ENCODE results near the gene MMP2.

The MMP2 gene

DNA sequence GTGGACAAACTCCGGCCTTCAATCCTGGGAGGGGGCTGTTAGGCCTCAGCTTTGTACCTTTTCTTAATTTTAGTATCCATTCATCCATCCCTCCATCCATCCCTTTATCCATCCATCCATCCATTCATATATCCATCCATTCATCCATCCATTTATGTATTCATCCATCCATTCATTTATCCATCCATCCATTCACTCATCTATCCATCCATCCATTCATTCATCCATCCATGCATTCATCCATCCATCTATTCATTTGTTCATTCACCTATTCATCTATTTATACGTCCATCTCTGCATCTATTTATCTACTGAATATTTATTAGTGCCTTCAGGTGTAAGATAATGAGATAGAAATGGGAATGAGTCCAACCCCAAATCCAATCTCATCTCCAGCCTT is 26.0 kb upstream of the MMP2 start:
- ChIA-PET POLR2A (ENCODE audit: low non-redundant PET) (no interaction called here), CTCF (no interaction called here)
- TF ChIP-seq, protein P1, sequence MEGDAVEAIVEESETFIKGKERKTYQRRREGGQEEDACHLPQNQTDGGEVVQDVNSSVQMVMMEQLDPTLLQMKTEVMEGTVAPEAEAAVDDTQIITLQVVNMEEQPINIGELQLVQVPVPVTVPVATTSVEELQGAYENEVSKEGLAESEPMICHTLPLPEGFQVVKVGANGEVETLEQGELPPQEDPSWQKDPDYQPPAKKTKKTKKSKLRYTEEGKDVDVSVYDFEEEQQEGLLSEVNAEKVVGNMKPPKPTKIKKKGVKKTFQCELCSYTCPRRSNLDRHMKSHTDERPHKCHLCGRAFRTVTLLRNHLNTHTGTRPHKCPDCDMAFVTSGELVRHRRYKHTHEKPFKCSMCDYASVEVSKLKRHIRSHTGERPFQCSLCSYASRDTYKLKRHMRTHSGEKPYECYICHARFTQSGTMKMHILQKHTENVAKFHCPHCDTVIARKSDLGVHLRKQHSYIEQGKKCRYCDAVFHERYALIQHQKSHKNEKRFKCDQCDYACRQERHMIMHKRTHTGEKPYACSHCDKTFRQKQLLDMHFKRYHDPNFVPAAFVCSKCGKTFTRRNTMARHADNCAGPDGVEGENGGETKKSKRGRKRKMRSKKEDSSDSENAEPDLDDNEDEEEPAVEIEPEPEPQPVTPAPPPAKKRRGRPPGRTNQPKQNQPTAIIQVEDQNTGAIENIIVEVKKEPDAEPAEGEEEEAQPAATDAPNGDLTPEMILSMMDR (conservative IDR thresholded peaks at IDR 0.05; ENCODE audit: low read depth): no peak
- no peak for DNase-seq (ENCODE audit: low spot score)
- no peak overlapping the region for H3K27ac ChIP-seq

DNA sequence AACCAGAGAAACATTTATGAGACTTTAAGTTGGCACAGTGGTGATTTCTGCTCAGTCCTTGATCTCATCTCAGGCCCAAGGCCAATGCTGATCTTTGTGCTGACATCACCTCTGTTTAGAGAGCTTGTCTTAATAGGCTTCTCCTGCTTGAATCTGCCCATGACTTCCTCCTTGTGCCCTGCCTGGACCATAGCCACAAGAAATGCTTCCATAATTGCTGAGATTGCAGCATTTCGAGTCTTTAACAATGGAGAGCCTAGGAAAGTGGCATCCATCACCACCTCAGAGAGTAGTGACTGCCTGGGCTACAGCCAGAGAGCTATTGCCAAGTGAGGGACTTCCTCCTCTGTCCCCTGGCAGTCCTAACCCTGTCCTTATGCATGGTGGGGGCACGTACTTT is 25.1 kb upstream of the MMP2 start:
- TF ChIP-seq, protein P1 (conservative IDR thresholded peaks at IDR 0.05; ENCODE audit: low read depth): no peak
- no peak for DNase-seq (ENCODE audit: low spot score)
- no peak overlapping the region for H3K27ac ChIP-seq
- POLR2A ChIA-PET (ENCODE audit: low non-redundant PET): no interaction called here
- CTCF ChIA-PET: no interaction called here

DNA sequence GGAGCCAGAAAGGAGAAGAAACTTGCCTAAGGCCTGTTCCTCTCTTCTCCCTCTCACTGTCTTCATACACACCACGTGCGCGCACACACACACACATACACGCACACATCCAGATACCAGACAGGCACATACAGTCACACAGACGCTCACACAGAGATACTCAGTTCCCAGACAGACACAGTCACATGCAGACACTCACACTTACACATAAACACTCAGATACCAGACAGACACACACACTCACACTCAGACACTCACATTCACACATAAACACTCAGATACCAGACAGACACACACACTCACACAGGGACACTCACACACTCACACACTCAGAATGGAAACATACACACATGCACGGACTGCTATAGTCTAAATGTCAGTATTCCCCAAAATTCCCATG is 24.1 kb upstream of the MMP2 start:
- no peak for DNase-seq (ENCODE audit: low spot score)
- H3K27ac ChIP-seq: no peak overlapping the region
- POLR2A ChIA-PET (ENCODE audit: low non-redundant PET): no interaction called here
- TF ChIP-seq, protein P1 (conservative IDR thresholded peaks at IDR 0.05; ENCODE audit: low read depth): no peak
- CTCF ChIA-PET: interaction anchor here (3.0 kb wide), 1 partner anchor 10 kb away, joined by 11 read pairs; no protein-coding TSS in a partner anchor

DNA sequence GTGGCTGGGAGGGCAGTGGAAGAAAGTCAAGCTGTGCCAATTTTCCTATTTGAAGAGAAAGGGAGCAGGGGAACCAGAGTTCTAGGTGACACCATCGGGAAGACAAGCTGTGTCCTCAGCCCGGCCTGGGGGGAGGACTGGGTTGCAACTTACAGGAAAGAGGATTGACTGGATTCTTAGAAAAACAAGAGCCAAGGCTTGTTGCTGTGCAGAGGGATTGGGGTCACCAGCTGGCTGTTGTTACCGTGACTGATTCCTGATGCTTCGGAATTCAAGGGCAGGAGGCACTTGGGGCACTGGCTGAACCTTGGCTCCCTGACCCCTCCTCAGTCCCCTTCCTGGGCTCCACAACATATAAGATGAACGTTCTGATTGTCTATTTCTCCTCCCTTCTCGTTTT is 16.8 kb upstream of the MMP2 start:
- TF ChIP-seq, protein P1 (conservative IDR thresholded peaks at IDR 0.05; ENCODE audit: low read depth): no peak
- no peak overlapping the region for H3K27ac ChIP-seq
- no peak for DNase-seq (ENCODE audit: low spot score)
- POLR2A ChIA-PET (ENCODE audit: low non-redundant PET): no interaction called here
- CTCF ChIA-PET: interaction anchor here (0.6 to 1.0 kb wide), 2 partner anchors 480 to 894 kb away, joined by 3 read pairs; no protein-coding TSS in a partner anchor

DNA sequence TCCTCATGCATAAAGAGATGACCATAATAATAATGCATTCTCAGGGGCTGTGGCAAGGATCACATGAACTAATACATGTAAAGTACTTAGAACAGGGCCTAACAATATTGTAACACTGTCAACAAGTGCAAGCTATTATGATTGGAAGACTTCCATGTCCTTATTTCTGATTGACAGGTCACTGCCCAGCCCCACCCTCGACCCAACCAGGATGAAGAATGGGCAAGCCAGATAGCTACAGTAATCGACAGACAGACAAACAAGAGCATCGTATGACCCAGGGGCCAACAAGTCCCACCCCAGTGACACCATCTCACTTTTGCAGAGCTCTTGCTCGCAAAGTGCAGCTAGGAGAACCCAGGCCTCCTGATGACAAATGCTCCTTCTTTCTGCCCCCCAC is 14.6 kb upstream of the MMP2 start:
- CTCF ChIA-PET: interaction anchor here (0.5 to 2.5 kb wide), 41 partner anchors 8 to 953 kb away, joined by 3 to 29 read pairs (median 4); partner anchors contain the start of gene CAPNS2
- POLR2A ChIA-PET (ENCODE audit: low non-redundant PET): no interaction called here

DNA sequence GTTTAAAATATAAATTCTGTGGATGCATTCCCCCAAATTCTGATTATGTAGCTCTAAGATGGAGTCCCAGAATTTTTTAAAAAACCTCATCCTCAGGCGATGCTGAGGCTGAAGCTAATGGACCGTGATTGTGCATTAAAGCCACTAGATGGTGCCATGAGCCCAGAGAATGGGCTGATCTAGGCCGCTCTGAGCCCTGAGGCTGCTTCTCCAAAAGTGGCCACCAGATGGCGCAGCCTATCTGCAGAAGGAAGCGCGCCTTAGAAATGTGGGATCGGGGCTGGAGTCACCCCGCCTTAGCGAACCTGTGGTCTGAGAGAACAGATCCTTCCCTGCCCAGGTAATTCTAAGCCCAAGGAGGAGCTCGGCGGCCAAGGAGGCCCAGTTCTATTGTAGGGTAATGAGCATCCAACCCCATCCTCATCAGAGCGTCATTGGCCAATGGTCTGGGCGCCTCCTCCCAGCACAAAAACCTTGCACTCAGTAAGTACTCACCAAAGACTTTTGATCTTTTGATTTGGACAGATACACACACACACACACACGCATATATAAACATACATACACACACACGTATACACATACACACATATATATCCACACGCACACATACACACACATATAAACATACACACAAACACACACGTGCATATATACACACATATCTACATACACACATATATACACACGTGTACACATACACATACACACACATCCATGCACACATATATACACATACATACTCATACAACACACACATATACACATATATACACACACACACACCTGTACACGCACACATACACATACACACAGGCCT is 13.7 kb upstream of the MMP2 start:
- H3K27ac ChIP-seq: no peak overlapping the region
- CTCF ChIA-PET: interaction anchor here (0.5 to 2.5 kb wide), 47 partner anchors 9 to 952 kb away, joined by 3 to 29 read pairs (median 3); partner anchors contain the start of gene CAPNS2
- POLR2A ChIA-PET (ENCODE audit: low non-redundant PET): no interaction called here
- TF ChIP-seq, protein P1 (conservative IDR thresholded peaks at IDR 0.05; ENCODE audit: low read depth): peak; percentile 97
- DNase-seq (ENCODE audit: low spot score): peak; percentile 78

More for the DNA sequence above, 14.6 kb upstream of the MMP2 start:
- H3K27ac ChIP-seq: no peak overlapping the region
- TF ChIP-seq, protein P1 (conservative IDR thresholded peaks at IDR 0.05; ENCODE audit: low read depth): no peak
- DNase-seq (ENCODE audit: low spot score): no peak
